Memory B cell (primary cell): ENCODE data around the gene SNN.

Experiments
- ATAC-seq: fragments of 150-1000 bp; cut with Tn5 transposase; 2 replicates; pipeline ENCODE4 v1.10.0; 2021; ENCODE audit warnings: low read depth, mild to moderate bottlenecking, moderate library complexity
- DNase-seq, 2 donors: peaks; one replicate each; pipeline ENCODE4 v3.0.0; 2022; ENCODE audit warnings: low spot score in 2 of 2
- H3K27ac Mint-ChIP-seq: one replicate; pipeline ENCODE4 v1.8.0; 2022; ENCODE audit warnings: mild to moderate bottlenecking, moderate library complexity, mixed read lengths
- H3K27me3 Mint-ChIP-seq: one replicate; pipeline ENCODE4 v1.8.0; 2022; ENCODE audit warnings: mixed read lengths
- H3K36me3 Mint-ChIP-seq: one replicate; pipeline ENCODE4 v1.8.0; 2022; ENCODE audit warnings: mild to moderate bottlenecking, mixed read lengths
- H3K4me1 Mint-ChIP-seq: one replicate; pipeline ENCODE4 v1.8.0; 2022; ENCODE audit warnings: mixed read lengths
- H3K4me3 Mint-ChIP-seq: one replicate; pipeline ENCODE4 v1.8.0; 2022; ENCODE audit warnings: mild to moderate bottlenecking, moderate library complexity, mixed read lengths
- H3K9me3 Mint-ChIP-seq: one replicate; pipeline ENCODE4 v1.8.0; 2022; ENCODE audit warnings: mixed read lengths

Gene SNN

DNA sequence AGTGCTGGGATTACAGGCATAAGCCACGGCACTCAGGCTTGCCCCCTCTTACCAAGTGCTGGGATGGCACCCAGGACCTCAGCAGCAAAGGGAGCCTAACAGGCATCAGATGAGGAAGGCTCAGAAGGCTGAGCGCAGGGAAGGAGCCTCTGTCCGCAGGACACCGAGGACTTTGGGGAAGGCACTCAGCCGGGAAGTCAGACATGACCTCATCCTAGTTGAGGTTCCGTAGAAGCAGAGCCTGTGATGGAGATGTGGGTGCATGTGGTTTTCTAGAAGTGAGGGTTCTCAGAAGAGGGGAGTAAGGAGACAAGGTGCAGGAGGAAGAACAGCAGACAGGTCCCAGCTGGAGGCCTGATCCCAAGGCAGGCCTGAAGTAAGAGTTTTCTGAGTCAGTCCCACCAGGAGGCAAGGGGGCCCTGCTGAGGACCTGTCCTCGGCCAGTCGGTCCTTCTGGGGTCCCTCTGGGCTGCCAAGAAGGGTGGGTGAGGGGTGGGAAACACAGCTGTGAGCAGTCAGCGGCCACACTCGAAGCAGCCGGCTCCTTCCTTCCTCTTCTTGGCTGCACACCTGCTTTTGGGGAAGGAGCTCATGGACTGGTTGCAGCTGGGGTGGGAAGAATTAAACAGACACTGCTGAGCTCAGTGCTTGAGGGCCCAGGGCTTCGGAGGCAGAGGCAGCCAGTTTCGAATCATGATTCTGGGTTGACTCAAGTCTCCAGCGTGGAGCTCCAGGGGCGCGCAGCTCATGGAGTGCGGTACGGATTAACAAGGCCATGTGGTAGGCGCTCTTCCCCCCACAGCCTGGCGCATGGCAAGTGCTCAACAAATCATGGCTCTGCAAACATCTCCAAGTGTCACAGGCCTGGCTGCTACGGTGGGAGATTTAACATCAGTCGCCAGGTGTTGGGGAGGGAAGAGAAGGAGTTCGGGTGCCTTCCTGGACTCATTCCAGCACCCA lies 38.9 kb upstream of the SNN start:
- H3K27ac Mint-ChIP-seq: peak overlapping the region; percentile 54
- peak; percentile 82 for ATAC-seq

DNA sequence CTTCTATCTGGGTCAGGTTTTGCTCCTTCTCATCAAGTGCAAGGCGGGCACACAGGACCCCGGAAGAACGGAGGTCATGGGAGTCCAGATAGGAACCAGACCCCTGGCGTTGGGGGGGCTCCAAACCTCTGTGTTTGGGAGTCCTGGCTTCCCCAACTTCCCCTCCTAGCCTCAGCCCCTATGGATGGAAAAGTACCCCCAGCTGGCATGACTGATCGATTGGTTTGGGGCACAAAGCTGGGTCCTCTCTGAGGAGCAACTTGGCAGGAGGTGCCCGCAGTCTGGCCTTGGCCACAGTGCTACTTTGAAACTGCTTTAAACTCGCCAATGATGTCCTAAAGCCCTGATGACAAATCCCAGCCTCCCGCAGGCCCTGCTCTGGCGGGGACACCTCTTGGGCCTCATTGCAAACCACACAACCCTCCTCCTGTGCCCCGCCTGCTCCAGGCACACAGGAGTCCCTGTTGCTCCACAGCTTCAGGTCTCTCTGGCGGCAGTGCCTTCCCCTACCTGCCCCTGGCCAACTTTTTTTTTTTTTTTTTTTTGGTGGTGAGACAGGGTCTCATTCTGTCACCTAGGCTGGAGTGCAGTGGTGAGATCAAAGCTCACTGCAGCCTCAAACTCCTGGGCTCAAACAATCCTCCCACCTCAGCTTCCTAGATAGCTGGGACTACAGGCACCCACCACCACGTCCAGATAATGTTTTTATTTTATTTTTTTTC lies 38.0 kb upstream of the SNN start:
- no peak for ATAC-seq
- Mint-ChIP-seq H3K4me3 (no peak overlapping the region), H3K4me1 (peaks cover 17% of the 10 kb centered on the region), H3K36me3 (no peaks in the 10 kb centered on the region), H3K27ac (no peak overlapping the region), H3K27me3 (no peaks in the 10 kb centered on the region), H3K9me3 (no peaks in the 10 kb centered on the region)
- no peak for DNase-seq

More for the DNA sequence above, 38.9 kb upstream of the SNN start:
- Mint-ChIP-seq H3K36me3 (no peaks in the 10 kb centered on the region), H3K27me3 (no peaks in the 10 kb centered on the region), H3K9me3 (no peaks in the 10 kb centered on the region), H3K4me1 (peaks cover 23% of the 10 kb centered on the region), H3K4me3 (peak overlapping the region; percentile 21)
- DNase-seq: no peak

GRCh38 chr16:11630768-11631056 lies 37.5 kb upstream of the SNN start:
- no peak for ATAC-seq
- Mint-ChIP-seq H3K4me1 (peaks cover 17% of the 10 kb centered on the region), H3K27ac (no peak overlapping the region), H3K27me3 (no peaks in the 10 kb centered on the region), H3K36me3 (no peaks in the 10 kb centered on the region), H3K4me3 (no peak overlapping the region), H3K9me3 (no peaks in the 10 kb centered on the region)
- DNase-seq: no peak

- Mint-ChIP-seq H3K36me3 (no peaks in the 10 kb centered on the region), H3K9me3 (no peaks in the 10 kb centered on the region), H3K27me3 (no peaks in the 10 kb centered on the region), H3K4me3 (no peak overlapping the region), H3K4me1 (peaks cover 20% of the 10 kb centered on the region), H3K27ac (no peak overlapping the region)
- ATAC-seq (no peak), DNase-seq (no peak)
Measured at GRCh38 chr16:11631214-11631613, 37.0 kb upstream of the SNN start.

DNA sequence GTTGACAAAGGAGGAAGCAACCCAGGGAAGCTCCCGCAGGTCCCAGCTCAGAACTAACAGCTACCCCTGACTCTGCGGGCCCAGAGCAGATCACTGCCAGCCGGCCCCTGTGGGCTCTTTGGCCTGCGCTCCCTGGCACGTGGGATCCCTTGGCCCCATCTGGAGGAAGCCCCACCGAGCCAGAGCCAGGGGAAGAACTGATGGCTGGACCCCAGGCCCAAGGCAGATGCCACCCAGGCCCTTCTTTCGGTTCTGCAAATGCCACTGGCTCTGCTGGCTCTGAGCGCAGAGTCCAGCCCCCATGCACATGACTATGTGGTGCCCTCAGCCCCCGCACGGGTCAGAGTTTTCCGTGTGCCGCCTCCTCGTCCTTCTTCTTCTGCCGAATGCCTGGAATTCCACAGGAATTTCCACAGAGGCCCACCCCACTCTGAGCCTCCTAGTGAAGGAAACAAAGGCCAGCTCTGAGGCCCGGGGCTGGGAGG lies 35.8 kb upstream of the SNN start:
- Mint-ChIP-seq H3K27me3 (no peaks in the 10 kb centered on the region), H3K27ac (no peak overlapping the region), H3K9me3 (no peaks in the 10 kb centered on the region), H3K4me3 (no peak overlapping the region), H3K4me1 (peaks cover 20% of the 10 kb centered on the region), H3K36me3 (no peaks in the 10 kb centered on the region)
- DNase-seq: no peak
- ATAC-seq: no peak

GRCh38 chr16:11633113-11633512 lies 35.1 kb upstream of the SNN start:
- Mint-ChIP-seq H3K27ac (no peak overlapping the region), H3K27me3 (no peaks in the 10 kb centered on the region), H3K36me3 (no peaks in the 10 kb centered on the region), H3K4me3 (no peak overlapping the region), H3K4me1 (peaks cover 20% of the 10 kb centered on the region), H3K9me3 (no peaks in the 10 kb centered on the region)
- no peak for DNase-seq
- ATAC-seq: no peak

DNA sequence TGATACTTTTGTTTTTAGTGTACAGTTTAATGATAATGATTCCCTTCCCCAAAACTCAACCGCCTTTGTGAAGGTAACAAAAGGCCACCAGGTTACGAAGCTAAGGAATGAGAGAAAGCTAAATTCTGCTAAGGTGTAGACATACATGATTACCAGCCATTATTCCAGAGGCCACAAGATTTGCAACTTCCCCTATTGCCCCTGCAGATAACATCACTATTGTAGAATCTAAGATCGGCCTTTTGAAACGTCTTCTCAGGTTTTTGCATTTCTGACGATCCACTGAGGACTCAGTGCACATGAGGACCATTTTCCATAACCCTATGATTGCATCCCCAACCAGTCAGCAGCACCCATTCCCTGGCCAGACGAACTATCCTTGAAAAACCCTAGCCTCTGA lies 33.9 kb upstream of the SNN start:
- Mint-ChIP-seq H3K27ac (no peak overlapping the region), H3K9me3 (no peaks in the 10 kb centered on the region), H3K4me1 (peaks cover 21% of the 10 kb centered on the region), H3K4me3 (no peak overlapping the region), H3K36me3 (no peaks in the 10 kb centered on the region), H3K27me3 (peaks cover 5% of the 10 kb centered on the region)
- no peak for ATAC-seq
- DNase-seq: no peak

- no peaks in the 10 kb centered on the region for H3K36me3 Mint-ChIP-seq
Measured at GRCh38 chr16:11635113-11635652, 33.1 kb upstream of the SNN start.

GRCh38 chr16:11635679-11636171 lies 32.5 kb upstream of the SNN start:
- Mint-ChIP-seq H3K36me3 (no peaks in the 10 kb centered on the region), H3K27ac (no peak overlapping the region), H3K9me3 (no peaks in the 10 kb centered on the region), H3K27me3 (peaks cover 5% of the 10 kb centered on the region), H3K4me1 (peaks cover 16% of the 10 kb centered on the region), H3K4me3 (no peak overlapping the region)
- ATAC-seq (no peak), DNase-seq (no peak)

More at GRCh38 chr16:11635113-11635652, 33.1 kb upstream of the SNN start:
- Mint-ChIP-seq H3K27me3 (peaks cover 5% of the 10 kb centered on the region), H3K27ac (no peak overlapping the region), H3K9me3 (no peaks in the 10 kb centered on the region), H3K4me3 (no peak overlapping the region), H3K4me1 (peaks cover 16% of the 10 kb centered on the region)
- no peak for ATAC-seq
- DNase-seq: no peak

DNA sequence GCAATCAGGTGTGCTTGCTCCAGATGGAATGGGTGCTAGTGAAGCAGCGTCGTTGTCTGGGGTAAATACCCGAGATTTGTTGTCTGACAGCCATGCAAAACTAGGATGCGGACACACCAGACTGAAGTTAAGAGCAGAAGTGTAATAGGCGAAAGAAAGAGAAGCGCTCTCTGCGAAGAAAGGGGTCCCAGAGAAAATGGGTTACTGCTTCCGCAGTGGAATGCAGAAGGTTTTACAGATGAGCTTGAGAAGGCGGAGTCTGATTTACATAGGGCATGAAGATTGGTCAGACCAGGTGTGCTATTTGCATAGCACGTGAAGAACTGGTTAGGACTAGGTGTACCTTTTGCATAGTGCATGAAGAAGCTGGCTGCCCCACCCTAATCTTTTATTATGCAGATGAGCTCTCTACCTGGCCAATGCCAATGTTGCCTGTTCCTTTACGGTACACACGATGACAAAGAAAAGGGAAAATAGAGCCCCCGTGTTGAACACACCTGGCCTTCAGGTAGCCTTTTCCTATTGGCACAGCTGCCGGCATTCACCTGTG lies 32.0 kb upstream of the SNN start:
- H3K36me3 Mint-ChIP-seq: no peaks in the 10 kb centered on the region
- DNase-seq (no peak), ATAC-seq (peak; percentile 56)
- peaks cover 5% of the 10 kb centered on the region for H3K27me3 Mint-ChIP-seq
- no peaks in the 10 kb centered on the region for H3K9me3 Mint-ChIP-seq
- no peak overlapping the region for H3K4me3 Mint-ChIP-seq
- no peak overlapping the region for H3K27ac Mint-ChIP-seq
- peaks cover 19% of the 10 kb centered on the region for H3K4me1 Mint-ChIP-seq

DNA sequence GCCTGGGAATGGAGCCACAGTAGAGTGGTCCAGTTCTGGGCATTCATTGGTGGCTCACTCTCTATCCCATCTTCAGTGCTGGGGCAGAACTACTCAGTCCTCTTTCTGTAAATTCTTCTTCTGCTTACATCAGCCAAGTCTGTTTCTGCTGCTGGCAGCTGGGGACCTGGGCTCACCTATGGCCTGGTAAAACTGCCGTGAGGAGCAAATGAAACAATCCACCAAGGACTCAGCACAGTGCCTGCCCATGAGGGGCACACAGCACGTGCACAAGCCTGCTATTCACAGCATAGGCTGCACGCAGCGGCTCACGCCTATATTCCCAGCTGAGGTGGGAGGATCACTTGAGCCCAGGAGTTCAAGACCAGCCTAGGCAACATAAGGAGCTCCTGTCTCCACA lies 30.9 kb upstream of the SNN start:
- H3K27ac Mint-ChIP-seq: no peak overlapping the region
- H3K36me3 Mint-ChIP-seq: no peaks in the 10 kb centered on the region
- no peak overlapping the region for H3K4me3 Mint-ChIP-seq
- DNase-seq: no peak
- no peaks in the 10 kb centered on the region for H3K9me3 Mint-ChIP-seq
- peaks cover 5% of the 10 kb centered on the region for H3K27me3 Mint-ChIP-seq
- H3K4me1 Mint-ChIP-seq: peaks cover 20% of the 10 kb centered on the region
- no peak for ATAC-seq

DNA sequence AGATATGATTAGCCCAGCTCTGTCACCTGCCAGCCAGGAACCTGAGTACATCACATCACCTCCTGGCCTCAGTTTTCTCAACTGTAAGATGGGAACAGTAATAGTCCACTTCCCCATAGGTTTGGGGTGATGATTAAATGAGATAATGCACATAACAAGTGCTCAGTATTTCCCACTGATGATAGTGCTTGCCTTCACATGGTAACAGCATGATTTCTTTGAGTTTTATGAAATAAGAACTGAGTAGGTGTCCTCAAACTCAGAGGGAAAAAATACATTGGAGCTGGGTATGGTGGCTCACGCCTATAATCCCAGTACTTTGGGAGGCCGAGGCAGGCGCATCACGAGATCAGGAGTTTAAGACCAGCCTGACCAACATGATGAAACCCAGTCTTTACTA lies 30.1 kb upstream of the SNN start:
- no peak overlapping the region for H3K4me3 Mint-ChIP-seq
- H3K27ac Mint-ChIP-seq: no peak overlapping the region
- no peaks in the 10 kb centered on the region for H3K36me3 Mint-ChIP-seq
- peaks cover 24% of the 10 kb centered on the region for H3K4me1 Mint-ChIP-seq
- H3K27me3 Mint-ChIP-seq: peaks cover 5% of the 10 kb centered on the region
- DNase-seq: no peak
- no peak for ATAC-seq
- no peaks in the 10 kb centered on the region for H3K9me3 Mint-ChIP-seq

- no peak overlapping the region for H3K27ac Mint-ChIP-seq
Measured at GRCh38 chr16:11639008-11639562, 29.2 kb upstream of the SNN start.

More at GRCh38 chr16:11639008-11639562, 29.2 kb upstream of the SNN start:
- peaks cover 20% of the 10 kb centered on the region for H3K4me1 Mint-ChIP-seq
- ATAC-seq: no peak
- no peak for DNase-seq
- H3K4me3 Mint-ChIP-seq: no peak overlapping the region
- H3K9me3 Mint-ChIP-seq: no peaks in the 10 kb centered on the region
- peaks cover 7% of the 10 kb centered on the region for H3K27me3 Mint-ChIP-seq
- no peaks in the 10 kb centered on the region for H3K36me3 Mint-ChIP-seq
